Activated gamma-delta T cell treated with Interleukin-2 at 50 U/mL for 16 hours (primary cell): Measurements from ENCODE around the gene KIF13A.
"Not testable (repeated sequence)": the region's sequence is repeated elsewhere in the genome, so short reads cannot be mapped to it uniquely, and the experiment has no call there.

Experiments used
- DNase-seq: peaks from one replicate; pipeline ENCODE4 v3.0.0-alpha.2; 2020

KIF13A gene

DNA sequence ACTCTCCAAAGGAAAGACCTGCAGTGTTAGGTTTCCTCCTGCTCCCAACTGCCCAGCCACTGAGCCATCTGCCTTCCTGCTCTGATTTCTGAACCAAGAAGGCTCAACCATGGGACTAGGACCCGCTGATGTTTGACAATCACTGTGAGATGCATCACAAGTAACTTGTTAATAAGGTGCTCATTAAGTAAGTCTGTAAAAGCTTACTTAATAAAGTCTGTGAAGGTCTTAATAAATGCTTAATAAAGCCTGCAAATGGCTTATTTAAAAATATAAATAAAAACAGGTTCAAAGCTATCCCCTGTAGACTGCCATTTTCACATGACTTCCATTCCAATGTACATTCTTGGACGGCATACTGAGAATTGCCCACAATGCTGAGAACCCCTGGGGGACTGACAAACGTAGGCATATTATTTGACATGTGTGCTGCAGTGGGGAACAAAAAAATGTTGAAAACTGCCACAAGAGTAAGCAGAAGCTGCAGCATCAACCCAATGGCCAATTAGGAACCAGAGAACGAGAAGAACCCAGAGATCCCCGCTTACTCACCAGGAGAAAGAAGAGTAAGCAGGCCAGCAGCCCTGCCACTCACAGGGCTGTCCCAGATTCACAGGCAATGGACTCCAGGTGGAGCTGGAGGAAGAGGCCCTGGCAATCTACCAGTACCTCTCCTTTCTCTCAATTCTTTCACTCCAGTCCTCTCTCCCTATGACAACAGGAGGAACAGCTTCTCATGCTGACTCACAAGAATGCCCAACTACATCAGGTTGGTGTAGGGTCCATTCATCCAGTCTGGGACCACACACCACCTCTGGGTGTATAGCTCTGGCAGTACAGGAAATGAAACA lies 19.5 kb downstream of the KIF13A start:
- no peak for DNase-seq

DNA sequence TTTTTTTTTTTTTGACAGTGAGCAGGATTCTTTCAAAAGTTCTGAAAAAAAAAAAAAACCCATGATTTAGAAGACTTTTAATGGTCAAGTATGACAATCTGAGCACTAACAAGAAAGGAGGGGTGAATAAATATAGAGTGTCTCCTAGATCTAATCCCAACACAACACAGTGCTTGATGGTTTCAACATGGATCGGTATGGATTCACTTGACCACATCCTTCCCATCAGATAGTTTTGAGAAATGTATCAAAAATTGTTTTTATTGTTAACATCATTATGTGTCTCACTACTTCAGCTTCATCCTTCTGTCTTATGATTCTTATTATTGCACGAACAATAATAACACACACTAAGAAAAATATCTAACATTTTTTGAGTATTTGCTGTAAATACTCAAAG lies 21.0 kb downstream of the KIF13A start:
- DNase-seq, result no peak

DNA sequence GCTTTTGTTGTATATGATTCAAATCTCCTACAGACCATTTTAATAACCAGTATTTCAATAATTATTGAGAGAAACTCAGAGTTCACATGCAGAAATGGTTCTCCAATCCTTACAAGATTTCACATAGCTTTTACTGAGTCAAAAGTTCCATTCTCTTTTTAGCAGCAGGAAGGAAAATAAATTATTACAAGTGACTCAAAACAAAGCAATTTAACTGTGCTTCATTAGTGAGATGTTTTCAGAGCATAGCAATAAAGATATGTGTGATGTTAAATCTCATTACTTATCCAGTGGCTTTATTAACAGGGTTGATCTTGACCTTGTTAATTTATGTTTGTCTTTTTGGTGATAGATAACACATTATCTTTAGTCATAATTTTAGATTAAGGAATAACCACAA lies 22.0 kb downstream of the KIF13A start:
- no peak for DNase-seq

DNA sequence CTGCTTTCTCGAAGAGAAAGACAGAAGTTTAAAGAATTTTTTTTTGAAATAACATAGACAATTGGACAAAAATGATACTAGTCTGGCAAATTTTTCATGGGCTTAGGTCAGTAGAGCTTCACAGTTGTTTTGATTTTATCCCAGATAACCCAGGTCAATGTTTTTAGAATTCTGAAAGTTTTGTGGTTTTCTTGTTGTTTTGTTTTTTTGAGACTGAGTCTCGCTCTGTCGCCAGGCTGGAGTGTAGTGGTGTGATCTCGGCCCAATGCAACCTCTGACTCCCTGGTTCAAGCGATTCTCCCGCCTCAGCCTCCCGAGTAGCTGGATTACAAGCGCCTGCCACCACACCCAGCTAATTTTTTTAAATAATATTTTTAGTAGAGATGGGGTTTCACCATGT lies 22.8 kb downstream of the KIF13A start:
- DNase-seq, result no peak

DNA sequence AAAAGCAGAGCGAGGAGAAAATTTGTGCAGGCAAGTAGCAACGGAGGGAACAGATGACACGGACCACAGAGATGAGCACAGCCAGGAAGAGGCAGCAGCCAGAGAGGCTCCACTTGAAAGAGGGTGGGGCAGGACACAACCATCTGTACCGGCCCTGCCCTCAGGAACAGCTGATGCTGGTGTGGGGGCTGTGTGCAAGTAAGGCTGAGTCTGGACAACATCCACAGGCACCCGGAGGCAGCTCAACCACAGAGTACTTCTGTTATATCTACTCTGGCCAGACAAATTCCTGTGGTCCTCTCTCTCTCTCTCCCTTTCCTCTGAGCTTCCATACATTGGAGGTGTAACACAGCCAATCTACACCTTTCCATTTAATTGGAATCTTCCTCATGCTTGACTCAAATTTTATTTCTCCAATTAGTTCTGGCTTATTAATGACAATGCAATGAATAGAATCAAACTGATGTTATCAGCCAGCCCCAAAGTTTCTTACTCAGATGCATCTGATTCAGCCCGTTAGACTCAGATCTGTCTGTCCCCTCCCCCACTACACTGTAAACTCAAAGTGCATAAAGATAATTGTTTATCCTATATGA lies 24.9 kb downstream of the KIF13A start:
- no peak for DNase-seq

DNA sequence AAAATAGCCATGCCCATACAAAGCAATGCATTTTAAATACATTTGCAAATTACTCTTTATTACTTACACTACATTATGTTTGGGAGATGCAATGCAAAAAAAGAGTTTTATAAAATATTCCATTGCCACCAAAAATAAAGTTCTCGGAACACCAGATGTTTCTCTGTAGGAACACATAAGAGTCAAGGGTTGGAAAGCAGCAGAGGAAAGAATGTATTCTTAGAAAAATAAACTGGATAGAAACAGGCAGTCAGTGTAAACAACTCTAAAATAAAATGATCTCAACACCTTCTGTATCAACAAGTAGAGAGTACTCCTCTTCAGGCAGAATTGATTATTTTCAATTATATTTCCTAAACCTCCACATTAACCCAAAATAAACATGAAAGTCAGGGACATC lies 28.1 kb downstream of the KIF13A start:
- DNase-seq, result no peak

DNA sequence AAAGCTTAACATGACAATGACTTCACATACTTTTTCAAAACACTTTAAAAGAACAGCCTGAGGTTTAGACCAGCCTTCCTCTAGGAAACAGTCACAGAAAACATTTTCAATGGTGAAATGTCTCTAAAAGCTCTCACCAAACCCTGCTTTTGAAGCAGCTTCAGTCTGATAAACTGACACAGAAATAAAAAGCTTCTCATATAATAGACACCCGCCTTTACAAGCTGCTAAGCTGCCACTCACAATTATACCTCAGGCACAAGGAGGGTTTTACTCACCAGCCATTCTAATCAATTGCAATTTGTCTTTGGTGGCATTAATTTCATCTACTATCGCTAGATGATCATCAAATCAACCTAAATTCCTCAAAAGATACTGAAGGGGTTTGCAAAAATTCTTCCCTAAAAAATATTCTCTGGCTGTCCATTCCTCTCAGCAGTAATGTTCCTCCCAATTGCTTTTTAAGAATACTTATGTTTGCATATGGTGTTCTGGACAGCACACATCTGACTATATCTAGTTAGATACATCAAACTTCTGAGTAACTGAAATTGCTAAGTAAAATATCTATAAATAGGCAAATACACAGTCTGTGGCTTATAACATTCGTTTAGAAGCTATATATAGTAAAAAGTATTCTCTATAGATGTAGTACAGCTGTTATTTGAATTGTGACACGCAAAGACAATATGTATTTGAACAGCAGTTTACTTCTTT lies 29.4 kb downstream of the KIF13A start:
- DNase-seq, result no peak

DNA sequence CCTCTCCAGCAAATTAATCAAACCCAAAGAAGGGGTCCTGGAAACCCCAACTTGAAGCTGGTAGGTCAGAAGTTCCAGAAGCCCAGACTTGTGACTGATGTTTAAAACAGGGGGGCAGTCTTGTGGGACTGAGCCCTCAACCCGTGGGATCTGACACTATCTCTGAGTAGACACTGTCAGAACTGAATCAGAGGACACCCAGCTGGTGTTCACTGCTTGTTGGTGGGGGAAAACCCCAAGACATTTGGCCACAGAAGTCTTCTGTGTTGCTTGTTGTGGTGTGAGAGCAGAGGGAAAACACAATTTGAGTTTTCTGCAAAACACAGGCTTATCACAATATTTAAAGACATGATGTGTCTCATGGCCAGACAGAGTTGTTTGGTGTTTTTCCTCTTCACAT lies 29.9 kb downstream of the KIF13A start:
- DNase-seq, result no peak

DNA sequence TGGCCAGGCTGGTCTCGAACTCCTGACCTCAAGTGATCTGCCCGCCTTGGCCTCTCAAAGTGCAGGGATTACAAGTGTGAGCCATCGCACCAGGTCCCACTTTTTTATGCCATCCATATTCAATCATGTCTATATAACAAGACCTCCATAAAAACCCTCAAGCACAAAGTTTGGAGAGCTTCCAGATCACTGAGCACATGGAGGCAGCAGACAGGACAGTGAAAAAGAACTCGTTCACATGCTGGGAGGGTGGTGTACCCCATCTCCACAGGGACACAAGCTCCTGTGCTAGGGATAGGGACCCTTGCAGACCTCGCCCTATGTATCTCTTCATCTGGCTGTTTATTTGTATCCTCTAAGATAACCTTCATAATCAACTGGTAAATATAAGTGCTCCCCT lies 30.3 kb downstream of the KIF13A start:
- no peak for DNase-seq

DNA sequence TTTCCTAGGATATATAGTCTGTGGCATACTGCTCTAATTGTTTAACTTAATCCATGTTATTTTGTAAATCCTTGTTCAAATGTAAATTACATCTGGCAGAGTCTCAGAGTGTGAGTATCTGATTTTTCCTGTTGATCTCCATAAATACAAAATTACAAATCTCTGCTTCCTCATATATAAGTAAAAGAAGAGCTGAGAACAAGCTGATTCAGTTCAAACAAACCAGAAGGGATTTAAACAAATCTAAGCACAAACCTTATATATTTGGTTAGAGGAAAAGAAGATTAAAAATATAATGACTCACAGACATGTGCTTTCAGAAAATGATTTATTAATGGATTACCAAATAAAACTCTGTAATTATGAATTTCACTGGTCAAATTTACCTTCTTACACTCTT lies 37.3 kb downstream of the KIF13A start:
- DNase-seq, result no peak

DNA sequence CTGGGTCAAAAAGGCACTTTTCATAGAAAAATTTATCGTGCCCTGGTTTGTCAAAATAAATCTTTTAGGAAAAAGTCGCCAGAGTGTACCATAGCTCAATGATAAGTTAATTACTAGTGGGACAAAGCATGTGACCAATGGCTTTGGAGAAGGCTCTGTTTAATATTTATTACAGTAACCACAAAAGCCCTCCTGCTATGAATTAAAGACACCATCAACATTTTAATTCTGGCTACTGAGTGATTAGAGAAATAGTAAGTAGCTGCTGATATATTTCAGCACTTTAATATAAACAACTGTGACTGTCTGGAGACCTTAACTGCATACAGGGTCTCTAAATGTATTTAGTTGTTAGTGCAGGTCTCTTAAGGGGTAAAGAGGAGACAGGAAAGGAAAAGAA lies 38.3 kb downstream of the KIF13A start:
- DNase-seq, result no peak

DNA sequence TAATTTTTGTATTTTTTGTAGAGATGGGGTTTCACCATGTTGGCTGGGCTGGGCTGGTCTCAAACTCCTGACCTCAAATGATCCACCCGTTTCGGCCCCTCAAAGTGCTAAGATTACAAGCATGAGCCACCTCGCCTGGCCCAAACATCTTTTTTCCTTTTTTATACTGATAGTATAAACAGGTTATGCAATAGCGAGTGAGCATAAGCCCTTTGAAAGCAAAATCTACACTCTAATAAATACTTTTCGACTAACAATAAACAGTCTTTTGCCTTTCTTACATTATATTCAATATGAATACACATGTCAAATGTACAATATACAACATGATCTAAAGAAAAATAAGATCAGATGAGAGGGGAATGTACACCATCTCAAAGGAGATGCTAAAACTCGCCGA lies 38.7 kb downstream of the KIF13A start:
- DNase-seq, result no peak

DNA sequence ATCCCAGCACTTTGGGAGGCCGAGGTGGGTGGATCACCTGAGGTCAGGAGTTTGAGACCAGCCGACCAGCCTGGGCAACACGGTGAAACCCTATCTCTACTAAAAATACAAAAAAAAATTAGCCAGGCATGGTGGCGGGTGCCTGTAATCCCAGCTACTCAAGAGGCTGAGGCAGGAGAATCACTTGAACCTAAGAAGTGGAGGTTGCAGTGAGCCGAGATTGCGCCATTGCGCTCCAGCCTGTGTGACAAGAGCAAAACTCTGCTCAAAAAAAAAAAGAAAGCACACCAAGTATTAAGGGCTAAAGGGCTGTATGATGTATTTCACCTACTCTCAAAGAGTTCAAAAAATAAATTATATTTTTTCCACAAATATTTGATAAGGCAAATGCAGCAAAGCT lies 39.9 kb downstream of the KIF13A start:
- not testable (repeated sequence) for DNase-seq

DNA sequence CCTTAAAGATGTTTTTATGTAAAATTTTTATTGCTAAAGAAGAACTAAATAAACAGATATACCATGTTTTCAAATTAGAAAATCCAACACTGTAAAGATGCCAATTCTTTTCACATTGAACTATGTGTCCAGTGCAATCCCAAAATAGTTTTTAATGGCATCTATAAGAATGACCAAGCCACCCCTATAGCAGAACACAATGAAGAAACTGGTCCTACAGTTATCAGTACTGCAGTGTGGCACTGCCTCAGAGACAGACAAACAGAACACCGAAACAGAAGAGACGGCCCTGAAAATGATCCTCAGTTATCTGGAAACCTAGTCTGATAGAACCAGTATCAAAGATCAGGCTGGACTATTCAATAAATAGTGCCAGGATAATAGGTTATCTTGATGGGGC lies 41.9 kb downstream of the KIF13A start:
- no peak for DNase-seq

DNA sequence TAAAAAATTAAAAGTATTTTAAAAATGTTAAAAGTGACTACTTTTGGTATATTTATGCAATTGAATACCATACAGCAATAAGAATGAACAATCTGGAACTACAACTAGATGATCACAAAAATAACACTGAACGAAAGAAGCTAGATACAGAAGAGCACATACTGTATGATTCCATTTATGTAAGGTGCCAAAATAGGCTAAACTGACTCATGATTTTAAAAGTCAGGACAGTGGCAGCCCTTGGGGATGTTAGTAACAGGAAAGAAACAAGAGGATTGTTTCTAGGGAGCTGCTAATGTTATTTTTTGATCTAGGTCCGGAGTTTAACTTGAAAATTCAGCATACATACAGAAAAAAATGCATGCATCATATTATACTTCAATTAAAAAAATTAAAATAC lies 42.3 kb downstream of the KIF13A start:
- no peak for DNase-seq

DNA sequence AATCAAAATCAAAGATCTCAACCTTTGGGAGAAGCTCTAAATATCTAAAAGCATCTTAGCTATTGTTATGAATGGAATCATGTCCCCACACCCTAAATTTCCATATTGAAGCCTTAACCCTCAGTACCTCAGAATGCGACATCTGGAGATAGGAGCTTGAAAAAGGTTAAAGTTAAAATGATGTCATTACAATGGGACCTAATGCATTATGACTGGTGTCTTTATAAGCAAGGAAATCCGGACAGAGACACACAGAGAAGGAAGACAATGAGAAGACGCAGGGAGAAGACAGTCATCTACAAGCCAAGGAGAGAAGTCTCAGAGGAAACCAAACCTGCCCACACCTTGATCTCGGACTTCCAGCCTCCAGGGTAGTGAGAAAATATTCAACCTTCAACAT lies 46.1 kb downstream of the KIF13A start:
- DNase-seq, result no peak

DNA sequence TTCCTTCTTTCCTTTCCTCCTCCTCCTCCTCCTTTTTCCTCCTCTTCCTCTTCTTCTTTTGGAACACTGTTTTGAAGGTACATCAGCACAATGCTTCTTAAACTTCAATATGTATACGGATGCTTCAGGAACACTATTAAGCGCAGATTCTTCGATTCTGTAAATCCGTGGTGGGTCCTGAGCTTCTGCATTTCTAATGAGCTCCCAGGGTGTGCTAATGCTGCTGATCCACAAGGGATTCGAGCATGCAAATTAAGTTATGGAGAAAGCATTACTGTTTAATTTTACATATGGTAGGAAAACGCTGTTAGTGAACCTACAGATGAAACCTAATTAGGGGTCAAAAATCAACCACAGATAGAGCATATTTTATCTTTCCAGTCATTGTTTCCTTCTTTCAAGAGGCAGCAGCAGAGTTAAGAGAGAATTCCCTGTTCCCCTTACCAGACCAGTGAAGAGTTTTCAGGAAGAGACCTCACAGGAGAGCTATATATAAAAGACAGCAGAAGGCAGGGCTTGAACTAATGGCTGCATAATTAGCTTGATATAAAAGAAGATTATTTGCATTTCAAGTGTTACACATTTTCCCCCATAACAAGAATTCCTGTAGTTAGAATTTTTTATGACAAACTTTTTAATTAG lies 47.2 kb downstream of the KIF13A start:
- DNase-seq, result no peak

DNA sequence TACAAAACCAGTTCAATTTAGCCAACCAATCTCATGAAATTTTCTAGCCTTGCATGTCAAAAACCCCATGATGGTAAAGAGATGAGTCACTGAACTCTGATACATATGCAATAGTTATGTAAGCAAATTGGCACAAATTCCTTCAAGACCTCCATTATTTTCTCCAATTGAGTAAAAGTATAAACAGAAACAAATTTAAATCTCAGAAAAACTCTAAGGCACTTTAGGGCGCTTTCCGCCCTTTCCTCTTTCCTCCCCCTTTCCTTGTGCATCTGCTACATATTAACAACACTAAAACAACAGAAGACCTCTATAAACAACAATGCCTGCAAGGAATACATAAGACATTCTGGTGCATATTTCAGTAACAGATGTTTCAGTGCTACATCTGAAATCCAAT lies 48.5 kb downstream of the KIF13A start:
- DNase-seq, result no peak

DNA sequence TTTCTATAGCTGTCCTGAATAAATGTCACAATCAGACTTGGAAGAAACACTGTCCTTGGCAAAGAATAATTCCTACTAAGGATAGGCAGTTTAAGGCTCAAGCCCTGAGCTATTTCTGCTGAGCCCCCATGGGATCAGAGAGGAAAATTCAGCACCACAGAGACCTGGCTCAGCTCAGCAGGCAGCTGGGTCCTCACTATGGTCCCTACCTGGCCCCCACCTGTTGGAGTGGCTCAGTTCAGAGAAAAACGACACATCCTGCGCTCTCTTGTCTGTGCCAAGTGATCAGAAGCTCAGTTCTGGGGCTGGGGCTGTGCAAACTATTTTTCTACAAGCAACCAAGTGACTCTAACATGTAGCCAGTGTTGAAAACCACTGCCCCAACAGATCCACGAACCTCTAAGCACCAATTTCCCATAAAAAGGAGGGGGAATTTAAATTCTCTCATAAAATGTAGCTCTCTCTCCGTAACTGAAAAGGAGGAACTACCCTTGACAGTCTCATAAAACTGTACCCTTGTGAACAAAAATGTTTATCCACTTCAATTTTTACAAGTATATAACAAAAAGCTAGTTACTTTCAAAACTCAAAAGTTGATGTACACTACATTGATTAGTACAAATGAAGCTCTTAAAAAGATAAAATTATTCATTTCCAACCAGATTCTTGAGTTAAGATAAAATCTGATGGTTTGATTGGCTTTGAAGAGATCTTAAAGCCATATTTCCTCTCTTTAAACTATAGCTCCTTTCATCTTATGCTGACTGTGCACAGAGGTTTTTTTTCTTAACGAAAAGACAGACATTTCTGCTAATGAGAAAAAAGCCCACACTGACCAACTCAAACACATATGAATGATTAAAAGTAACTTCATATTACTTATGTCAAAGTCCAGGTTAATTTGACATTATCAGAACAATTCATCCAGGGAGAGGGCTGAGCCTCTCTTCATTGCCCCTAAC lies 52.0 kb downstream of the KIF13A start:
- DNase-seq, result no peak

DNA sequence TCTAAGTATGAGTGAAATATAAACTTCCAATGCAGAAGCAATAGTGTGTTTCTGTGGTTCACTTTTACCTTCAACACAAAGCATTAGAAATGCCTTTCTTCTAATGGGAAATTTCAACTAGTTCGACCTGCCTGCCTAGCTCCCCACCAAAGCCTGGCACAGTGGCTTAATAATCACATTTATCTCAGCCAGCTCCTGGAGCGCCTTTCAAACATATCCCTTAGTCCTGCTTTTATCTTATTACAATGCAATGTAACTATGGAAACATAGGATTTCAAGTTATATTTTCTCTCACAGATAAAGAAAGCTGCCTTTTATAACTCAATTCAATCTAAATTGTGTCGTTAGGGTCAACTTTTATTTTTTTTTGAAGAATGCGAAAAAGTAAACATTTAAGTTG lies 53.7 kb downstream of the KIF13A start:
- DNase-seq, result no peak

DNA sequence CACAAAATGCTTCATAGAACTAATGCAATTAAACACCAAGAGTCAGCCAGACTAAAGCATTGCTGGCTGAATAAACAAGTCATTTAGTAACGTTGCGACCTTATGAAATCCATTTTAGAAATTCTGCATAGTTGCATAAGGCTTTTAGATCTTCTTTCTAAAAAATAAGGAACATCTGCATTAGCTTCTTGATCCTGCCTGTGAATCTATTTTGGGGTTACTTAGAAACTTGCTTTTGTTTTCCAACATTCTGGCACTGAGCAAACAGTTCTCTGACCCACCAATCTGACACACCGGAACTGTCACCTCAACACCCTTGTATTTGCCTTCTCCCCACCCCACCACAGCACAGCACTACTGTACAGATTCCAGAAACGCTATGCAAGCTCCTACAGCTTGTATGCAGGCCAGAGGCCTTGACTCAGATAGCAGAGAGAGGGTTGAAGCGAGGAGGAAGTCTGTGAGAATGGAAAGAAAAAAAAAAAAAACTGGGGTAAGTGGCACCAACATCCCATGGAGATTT lies 55.0 kb downstream of the KIF13A start:
- DNase-seq, result no peak

DNA sequence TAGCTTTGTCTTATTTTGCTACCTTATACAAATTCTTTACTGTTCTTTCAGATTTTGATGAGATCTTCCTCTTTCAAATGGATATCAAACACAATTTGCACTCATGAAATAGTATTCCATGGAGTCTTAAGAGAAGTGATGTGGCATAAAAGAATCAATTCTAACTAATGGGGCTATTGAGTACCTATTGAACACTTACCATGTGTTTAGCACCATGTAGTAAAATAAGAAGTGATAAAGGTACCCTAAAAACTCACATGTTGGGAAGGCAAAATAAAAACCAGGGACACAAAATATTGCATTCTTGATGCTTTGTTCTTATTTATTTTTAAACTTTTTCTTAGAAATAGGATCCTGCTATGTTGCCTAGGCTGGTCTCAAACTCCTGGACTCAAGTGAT lies 56.2 kb downstream of the KIF13A start:
- no peak for DNase-seq
